Ovary (tissue), 10 donors: ENCODE data around the gene WNT7A. TPM values are rescaled to one million over a fixed set of nuclear protein-coding genes. Genes with fewer than 3 reads are reported as not detected.
"Not testable (repeated sequence)": the region's sequence is repeated elsewhere in the genome, so short reads cannot be mapped to it uniquely, and the experiment has no call there.

ENCODE experiments used
- DNase-seq, 5 donors: peaks; one replicate each; pipeline ENCODE4 v3.0.0-alpha.2; 2019 to 2020
- H3K27ac ChIP-seq, 2 donors: fragments of 200-600 bp; one replicate each; pipeline versions ENCODE4 v1.5.1 to v1.8.0; 2019 to 2022
- H3K27me3 ChIP-seq: fragments of 200-600 bp; one replicate; pipeline ENCODE4 v1.8.0; 2022
- H3K36me3 ChIP-seq: fragments of 200-600 bp; sonication (generic); one replicate; pipeline ENCODE4 v1.5.1; 2019
- H3K4me1 ChIP-seq: one replicate; pipeline ENCODE4 v1.8.1; 2013; ENCODE audit warnings: mild to moderate bottlenecking, moderate library complexity; ENCODE audit not compliant: insufficient read depth
- H3K4me3 ChIP-seq: fragments of 200-600 bp; sonication (generic); one replicate; pipeline ENCODE4 v1.5.1; 2017
- H3K9me3 ChIP-seq, 2 donors: fragments of 200-600 bp in 1 of 2; sonication (generic) in 1 of 2; one replicate each; pipeline versions ENCODE4 v1.5.1 to v1.8.1; 2013 to 2019; ENCODE audit warnings: mild to moderate bottlenecking in 1 of 2, moderate library complexity in 1 of 2
- CTCF ChIP-seq, 3 donors: fragments of 450-650 bp in 2 of 3; fragments of 200-600 bp in 1 of 3; IDR thresholded peaks; one replicate each; pipeline versions ENCODE4 v1.5.1 to v1.8.0; 2016 to 2022; ENCODE audit warnings: antibody characterized with exemption in 3 of 3, mild to moderate bottlenecking in 1 of 3
- EP300 ChIP-seq: sonication (generic); formaldehyde crosslinking; IDR thresholded peaks from one replicate; pipeline ENCODE4 v1.6.1; 2017; ENCODE audit warnings: antibody characterized with exemption
- POLR2A ChIP-seq: fragments of 450-650 bp; IDR thresholded peaks from one replicate; pipeline ENCODE4 v1.6.1; 2017; ENCODE audit warnings: antibody characterized with exemption, mild to moderate bottlenecking, moderate library complexity
- WGBS, 3 donors: extraction: QIAGEN DNeasy Blood & Tissue Kit in 1 of 3; methylation state at CpG; one replicate each; pipeline versions ENCODE4 v1.1.5 to v1.1.7; 2013 to 2017; 5-methylcytosine and 5-hydroxymethylcytosine counted together
- intact Hi-C, 4 donors: fragments of 100-400 bp; cut with DNase I; formaldehyde crosslinking; loops; one replicate each; pipeline versions ENCODE4 v1.11.0 to v1.15.1; 2022 to 2023
- long read RNA-seq, 3 donors: library from polyadenylated mRNA in 2 of 3; unstranded in 2 of 3; transcript quantifications; one replicate each; pipeline ENCODE4 v2.0.0 and lab custom pipeline, GENCODE V29; 2021 to 2026
- polyA plus RNA-seq, 2 donors: library from polyadenylated mRNA; stranded (reverse); fragments of 200-250 nt in 1 of 2; fragments of 350-450 nt in 1 of 2; fragmentation: Illumina TruSeq in 1 of 2; extraction: RNeasy Lipid Tissue Mini Kit (QIAGEN cat#74804) in 1 of 2; gene quantifications; one replicate each; pipeline ENCODE4 v1.2.3, GENCODE V29; 2013 to 2014
- total RNA-seq, 7 donors: library from RNA; depleted of rRNA in 2 of 7; stranded (reverse); fragments of >200 nt in 2 of 7; fragmentation: NEBNext Ultra II Directional in 3 of 7; extraction: Animal tissue kit (Norgen Biotek cat#: 25700) in 3 of 7; gene quantifications; one replicate each; pipeline versions ENCODE4 v1.1.0 to v1.2.4, GENCODE V29; 2016 to 2023
- donor health status: DM: no; HTN: no; CAD: no; lungs with moderate emphysema.
- donor health status: DM: no; HTN: no; CAD: no.
- donor health status: Bipolar disorder and iron deficiency.
- donor health status: DM: yes; HTN: yes; CAD: no.
- donor health status: DM: no; HTN: no; CAD: no.
- donor health status: DM: yes; HTN: yes; CAD: no.

Gene WNT7A
- total RNA-seq (under 1 TPM in 3 of 7 donors, not detected in 4; 0.22 to 0.83 (median 0.34) TPM), polyA plus RNA-seq (not detected)
- long read RNA-seq, donor 1, result 0 reads
- long read RNA-seq, donor 2, result 0 reads
- long read RNA-seq, donor 3, full-length matches to known transcripts, result 1 of 1 reads
- long read RNA-seq, donor 3, partial matches to known transcripts, result 0 of 1 reads
- long read RNA-seq, donor 3, other reads (novel, unspliced or antisense), result 0 of 1 reads

GRCh38 chr3:13879946-13880810 lies at the start of gene WNT7A:
Gene WNT7A (minus strand): TSS chr3:13880071. CDS start chr3:13879816, 255 bp downstream.
- no peaks in the 10 kb centered on the region for H3K4me1 ChIP-seq
- no peak within 1 kb of the TSS for H3K27ac ChIP-seq
- no peak for DNase-seq
- WGBS, 3 donors, result 1% methylated on average over 31 to 88 of the region's 90 CpGs
- H3K9me3 ChIP-seq, result peaks cover 0 to 9% of the 10 kb centered on the region in 2 donors
- H3K27me3 ChIP-seq, result no peaks in the 10 kb centered on the region
- TF ChIP-seq CTCF (IDR thresholded peaks at IDR 0.05) (no peak), EP300 (no peak), POLR2A (no peak)
- H3K36me3 ChIP-seq, result no peaks in the 10 kb centered on the region
- H3K4me3 ChIP-seq, result no peak within 1 kb of the TSS
- intact Hi-C loops, result no loop called here

- intact Hi-C loops, H3K4me1 ChIP-seq, H3K27ac ChIP-seq, H3K4me3 ChIP-seq, H3K27me3 ChIP-seq, H3K36me3 ChIP-seq, DNase-seq, H3K9me3 ChIP-seq: not testable (repeated sequence)
- 88 to 94% (median 94%) methylated on average over 1 of the region's 1 CpG for WGBS, 3 donors
Observed at GRCh38 chr3:13928741-13929140, 48.9 kb upstream of the WNT7A start.

GRCh38 chr3:13927295-13927694 lies 47.4 kb upstream of the WNT7A start:
- Histone ChIP-seq H3K27me3 (no peaks in the 10 kb centered on the region), H3K27ac (no peak overlapping the region), H3K4me3 (no peak overlapping the region), H3K9me3 (no peaks in the 10 kb centered on the region), H3K36me3 (no peaks in the 10 kb centered on the region), H3K4me1 (no peaks in the 10 kb centered on the region)
- TF ChIP-seq POLR2A, result no peak
- TF ChIP-seq CTCF (IDR thresholded peaks at IDR 0.05), result no peak
- TF ChIP-seq EP300, result no peak
- no peak for DNase-seq
- whole genome bisulfite sequencing, 3 donors, result 63 to 67% (median 63%) methylated on average over 7 of the region's 7 CpGs
- intact Hi-C loops, result no loop called here

GRCh38 chr3:13916375-13916774 lies 36.5 kb upstream of the WNT7A start:
- no peak overlapping the region for H3K4me3 ChIP-seq

More at GRCh38 chr3:13916375-13916774, 36.5 kb upstream of the WNT7A start:
- Histone ChIP-seq H3K9me3 (peaks cover 0 to 4% of the 10 kb centered on the region in 2 donors), H3K27ac (no peak overlapping the region), H3K36me3 (no peaks in the 10 kb centered on the region), H3K27me3 (no peaks in the 10 kb centered on the region), H3K4me1 (no peaks in the 10 kb centered on the region)
- DNase-seq, result no peak
- no peak for TF ChIP-seq CTCF (IDR thresholded peaks at IDR 0.05)
- 61 to 88% (median 86%) methylated on average over 1 of the region's 1 CpG for WGBS, 3 donors
- intact Hi-C loops, result no loop called here
